Neural progenitor cell (in vitro differentiated cells): ENCODE results near the gene LRRC75B.

Experiments used
- CTCF ChIP-seq: fragments of 200-600 bp; sonication (generic); IDR thresholded peaks from 2 replicates; pipeline ENCODE4 v1.5.1; 2017; ENCODE audit warnings: antibody characterized with exemption, mild to moderate bottlenecking
- EZH2 ChIP-seq: fragments of 200-600 bp; sonication (generic); IDR thresholded peaks from 2 replicates; pipeline ENCODE4 v1.6.1; 2017; ENCODE audit warnings: antibody characterized with exemption, mild to moderate bottlenecking, moderate library complexity

GRCh38 chr22:24595228-24595627, 2.4 kb upstream of the LRRC75B start:
- TF ChIP-seq CTCF (no peak), EZH2 (no peak)
